Stimulated activated CD4-positive, alpha-beta T cell treated with anti-CD3 and anti-CD28 coated beads, Interleukin-2, amount 100 ng/mL, for 4 hours (primary cell): ENCODE data around the gene MDK.

ENCODE experiments used
- DNase-seq: peaks from one replicate; pipeline ENCODE4 v3.0.0-alpha.2; 2020; ENCODE audit warnings: low read depth

The MDK gene, protein sequence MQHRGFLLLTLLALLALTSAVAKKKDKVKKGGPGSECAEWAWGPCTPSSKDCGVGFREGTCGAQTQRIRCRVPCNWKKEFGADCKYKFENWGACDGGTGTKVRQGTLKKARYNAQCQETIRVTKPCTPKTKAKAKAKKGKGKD

DNA sequence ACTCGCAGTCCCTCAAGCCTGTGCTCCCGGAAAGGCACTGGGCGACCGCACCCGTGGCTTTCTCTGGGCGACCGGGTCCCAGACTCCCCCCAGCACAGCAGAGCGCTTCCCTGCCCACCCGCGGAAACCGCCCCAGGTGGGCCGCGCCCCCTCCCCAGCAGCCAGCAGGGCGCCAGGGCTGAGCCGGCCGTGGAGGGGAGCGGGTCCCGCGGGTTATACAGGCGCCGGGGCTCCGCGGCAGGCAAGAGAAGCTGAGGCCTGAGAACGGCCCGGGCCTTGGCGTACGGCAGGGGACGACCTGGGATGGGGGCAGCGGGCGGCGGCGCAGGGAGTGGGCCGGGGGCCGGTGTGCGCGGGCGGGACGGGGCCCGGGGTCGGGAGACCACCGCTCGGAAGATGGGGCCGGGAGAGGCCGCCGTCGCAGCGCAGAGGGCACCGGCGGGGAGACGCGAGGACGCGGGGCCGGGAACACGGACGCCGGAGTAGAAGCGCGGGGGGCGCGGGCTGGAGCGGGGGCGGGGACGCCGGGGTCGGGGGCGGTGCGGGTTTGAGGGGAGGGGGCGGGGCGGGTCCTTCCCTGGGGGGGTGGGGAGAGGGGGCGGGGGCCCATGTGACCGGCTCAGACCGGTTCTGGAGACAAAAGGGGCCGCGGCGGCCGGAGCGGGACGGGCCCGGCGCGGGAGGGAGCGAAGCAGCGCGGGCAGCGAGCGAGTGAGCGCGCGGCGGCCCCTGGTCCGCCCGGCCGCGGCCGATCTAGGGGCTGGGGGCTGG lies at the start of gene MDK:
Gene MDK, plus strand, starts transcription at position 622 of the 771 bp plus-strand sequence. CDS start 389 bp downstream, outside the sequence.
- no peak for DNase-seq

DNA sequence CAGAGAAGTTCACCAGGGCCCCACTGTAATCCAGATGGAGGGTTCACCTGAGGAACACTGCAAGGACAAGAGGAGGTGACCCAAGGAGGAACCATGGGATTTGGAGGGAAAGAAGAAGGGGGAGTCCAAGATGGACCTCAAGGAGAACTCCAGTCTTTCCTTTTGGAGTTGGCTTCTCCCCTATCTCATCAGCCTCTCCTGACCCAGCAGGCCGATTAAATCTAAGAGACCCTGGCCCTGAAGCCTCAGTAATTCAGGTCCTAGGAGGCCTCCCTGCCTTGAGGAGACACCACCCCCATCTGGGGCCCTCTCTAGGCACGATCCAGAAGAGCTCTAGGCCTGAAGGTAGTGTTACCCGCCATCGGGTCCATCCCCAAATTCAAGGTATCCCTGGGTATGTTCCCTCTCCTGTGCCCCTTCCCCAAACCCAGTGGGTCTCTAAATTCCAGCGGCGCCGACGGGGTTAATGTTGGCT lies 49.3 kb upstream of the MDK start:
- no peak for DNase-seq

DNA sequence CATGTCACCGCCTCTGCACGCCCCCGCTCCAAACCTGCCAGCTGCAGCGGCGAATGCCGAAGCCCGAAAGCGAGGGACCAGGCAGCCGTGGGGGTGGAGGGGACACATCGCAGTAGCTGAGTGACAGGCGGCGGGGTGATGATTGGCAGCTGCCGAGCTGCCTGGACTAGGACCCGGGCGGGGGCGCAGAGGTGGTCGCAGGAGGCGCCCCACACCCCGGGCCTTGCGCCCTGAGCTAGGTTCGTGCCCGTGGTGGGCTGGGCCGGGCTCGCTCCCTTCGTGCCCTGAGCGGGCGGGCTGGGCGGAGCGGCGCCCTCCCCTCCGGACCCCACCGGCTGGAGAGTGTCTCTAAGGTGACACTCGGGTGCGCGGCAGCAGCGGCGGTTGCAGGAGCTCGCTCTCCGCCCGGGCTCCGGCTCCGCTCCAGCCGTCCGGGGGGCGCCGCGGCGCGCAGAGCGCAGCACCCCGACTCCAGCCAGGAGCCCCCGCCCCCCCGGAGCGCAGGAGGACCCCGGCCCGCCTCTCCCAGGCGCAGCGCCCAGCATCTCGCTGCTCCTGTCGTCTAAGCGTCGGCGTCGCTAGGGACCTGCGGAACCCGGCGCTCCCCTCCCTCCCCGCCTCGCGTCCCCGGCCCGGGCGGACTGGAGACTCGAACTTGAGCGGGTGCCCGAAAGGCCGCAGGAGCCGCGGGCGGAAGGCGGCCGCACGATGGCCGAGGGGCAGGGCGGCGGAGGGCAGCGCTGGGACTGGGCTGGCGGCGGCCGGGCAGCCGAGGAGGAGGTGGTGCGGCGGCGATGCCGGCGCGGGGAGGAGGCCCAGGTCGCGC lies 48.7 kb upstream of the MDK start:
- peak; percentile 73 for DNase-seq

DNA sequence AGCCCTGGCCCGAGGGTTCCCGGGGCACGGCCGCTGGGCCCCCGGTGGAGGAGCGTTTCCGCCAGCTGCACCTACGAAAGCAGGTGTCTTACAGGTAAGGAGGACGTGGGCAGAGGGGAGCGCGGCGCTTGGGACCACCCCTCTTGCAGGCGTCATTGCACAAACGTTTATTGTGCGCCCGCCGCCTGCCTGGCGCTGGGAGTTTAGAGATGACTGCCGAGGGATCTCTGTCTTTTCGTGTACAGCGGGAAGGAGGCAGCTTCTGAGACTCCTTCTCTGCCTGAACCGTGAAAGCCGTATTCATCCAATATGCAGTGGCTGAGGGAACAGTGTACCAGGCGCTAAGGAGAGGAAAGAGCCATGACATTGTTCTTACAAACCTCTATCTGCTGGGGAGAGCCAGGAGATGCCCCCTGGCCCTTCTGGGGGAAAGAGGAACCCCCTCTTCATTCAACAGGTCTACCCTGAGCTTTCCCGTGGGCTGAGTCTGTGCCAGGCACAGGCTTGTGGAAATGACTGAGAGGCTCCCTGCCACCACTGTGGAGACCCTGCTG lies 48.0 kb upstream of the MDK start:
- no peak for DNase-seq

DNA sequence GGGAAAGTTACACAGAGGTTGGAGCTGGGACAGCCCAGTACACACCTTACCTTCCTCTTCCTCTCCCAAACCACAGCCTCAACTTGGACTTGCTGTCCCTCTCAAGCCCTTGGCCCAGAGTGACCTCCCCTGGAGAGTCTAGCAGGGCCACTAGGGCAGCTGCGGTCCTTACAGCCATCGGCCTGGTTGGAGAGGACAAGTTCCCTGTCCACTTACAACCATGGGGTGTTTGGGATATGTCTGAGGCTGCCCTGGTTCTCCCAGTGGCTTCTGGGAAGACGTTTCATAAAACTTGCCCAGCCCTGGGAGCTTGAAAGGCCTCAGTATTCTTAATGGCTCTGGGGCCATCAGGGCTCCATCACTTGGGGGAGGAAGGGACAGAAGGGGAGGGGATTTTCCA lies 47.3 kb upstream of the MDK start:
- no peak for DNase-seq

DNA sequence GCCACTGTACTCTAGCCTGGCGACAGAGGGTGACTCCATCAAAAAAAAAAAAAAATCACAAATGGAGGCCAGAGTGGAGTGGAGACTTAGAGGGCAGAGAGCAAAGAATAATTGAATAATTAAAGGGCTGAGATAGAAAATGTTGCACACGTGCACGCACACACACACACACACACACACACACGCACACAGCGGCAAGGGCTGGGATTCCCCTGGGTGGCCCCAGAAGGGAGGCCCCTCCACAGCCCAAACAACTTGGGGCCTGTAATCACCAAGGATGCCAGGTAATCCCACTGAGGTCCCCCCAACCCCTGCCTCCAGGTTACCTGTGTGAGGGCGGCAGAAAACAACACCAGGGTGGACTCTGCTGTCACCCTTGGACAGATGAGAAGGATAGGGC lies 46.2 kb upstream of the MDK start:
- no peak for DNase-seq

DNA sequence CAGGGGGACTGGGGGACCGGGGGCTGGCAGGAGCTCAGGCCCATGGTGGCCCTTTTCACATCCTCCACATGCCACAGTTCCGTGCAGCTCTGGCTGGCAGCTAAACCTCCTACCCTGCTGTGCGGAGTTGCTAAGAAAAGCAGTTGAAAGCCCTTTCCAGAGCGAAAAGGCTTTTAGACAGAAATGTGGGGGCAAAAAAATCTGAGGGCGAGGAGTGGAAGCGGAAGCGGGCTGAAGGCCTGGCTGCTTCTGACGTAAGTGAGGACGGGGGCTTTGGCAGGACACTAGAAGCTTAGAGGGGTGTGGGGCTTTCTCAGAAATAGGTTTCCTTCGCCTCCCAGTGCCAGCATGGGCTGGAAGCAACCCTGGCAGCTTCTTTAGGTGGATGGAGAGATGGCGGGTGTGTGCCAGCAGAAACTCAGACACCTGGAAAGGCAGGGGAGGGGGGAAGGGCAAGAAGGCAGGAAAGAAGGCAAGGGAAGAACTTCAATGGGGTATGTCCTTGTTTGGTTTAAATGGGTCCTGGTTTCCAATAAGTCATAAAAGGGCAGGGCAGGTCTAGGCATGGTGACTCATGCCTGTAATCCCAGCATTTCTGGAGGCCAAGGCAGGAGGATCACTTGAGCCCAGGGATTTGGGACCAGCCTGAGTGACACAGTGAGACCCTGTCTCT lies 45.4 kb upstream of the MDK start:
- no peak for DNase-seq

DNA sequence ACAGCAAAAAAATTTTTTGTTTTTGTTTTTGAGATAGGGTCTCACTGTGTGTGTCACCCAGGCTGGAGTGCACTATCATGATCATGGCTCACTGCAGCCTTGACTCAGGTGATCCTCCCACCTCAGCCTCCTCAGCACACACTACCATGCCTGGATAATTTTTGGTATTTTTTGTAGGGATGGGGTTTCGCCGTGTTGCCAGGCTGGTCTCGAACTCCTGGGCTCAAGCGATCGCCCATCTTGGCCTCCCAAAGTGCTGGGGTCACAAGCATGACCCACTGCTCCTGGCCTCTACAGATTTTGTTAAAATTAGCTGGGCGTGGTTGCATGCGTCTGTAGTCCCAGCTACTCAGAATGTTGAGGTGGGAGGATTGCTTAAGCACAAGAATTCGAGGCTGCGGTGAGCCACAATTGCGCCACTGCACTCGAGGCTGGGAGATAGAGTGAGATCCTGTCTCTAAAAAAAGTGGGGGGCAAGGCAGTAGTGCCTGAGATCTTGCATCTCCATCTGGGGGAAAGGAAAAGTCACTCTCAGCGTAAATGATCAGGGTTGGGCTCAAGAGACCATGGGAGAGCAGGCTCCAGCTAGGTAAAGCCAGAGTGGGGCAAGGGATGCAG lies 44.8 kb upstream of the MDK start:
- no peak for DNase-seq

DNA sequence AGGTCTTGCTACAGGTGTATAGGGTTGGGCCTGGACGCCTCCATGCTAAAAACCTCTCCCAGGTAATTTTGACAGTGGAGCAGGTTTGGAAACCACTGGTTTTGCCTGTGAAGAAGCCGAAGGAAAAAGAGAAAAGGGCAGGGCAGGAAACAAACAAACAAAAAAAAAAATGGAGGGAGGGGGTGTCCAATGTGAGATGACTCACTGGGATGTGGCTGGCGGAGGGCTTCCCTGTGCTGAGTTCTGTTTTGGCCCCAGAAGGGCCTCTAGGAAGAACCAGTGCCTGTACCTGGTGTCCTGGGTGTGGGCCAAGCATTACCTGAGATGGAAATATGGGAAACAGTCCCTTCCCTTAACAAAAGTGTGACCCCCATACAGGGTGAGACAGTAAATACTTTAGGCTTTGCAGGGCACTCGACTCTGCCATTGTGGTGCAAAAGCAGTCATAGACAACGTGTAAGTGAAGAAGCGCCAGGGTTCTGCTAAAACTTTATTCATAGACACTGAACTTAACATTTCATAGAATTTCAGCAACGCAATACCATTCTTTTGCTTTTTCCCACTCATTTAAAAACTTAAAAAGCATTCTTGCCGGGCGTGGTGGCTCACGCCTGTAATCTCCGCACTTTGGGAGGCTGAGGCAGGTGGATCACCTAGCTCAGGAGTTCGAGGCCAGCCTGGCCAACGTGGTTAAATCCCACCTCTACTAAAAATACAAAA lies 43.7 kb upstream of the MDK start:
- DNase-seq, result no peak

DNA sequence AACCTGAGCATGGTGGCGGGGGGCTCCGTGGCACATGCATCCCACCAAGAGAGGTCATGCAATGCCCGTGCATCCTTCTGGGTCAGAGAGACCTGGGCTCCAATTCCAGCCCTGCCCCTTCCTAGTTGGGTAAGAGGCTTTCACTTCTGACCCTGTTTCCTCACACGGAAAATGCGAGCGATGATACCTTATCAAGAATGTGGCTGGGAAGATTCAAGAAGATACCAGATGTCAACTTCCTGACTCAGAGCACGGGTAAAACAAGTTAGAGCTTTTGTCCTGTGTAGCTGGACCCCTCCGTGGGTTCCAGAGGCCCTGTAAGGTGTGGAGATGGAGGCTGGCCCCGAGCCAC lies 42.9 kb upstream of the MDK start:
- DNase-seq, result no peak

DNA sequence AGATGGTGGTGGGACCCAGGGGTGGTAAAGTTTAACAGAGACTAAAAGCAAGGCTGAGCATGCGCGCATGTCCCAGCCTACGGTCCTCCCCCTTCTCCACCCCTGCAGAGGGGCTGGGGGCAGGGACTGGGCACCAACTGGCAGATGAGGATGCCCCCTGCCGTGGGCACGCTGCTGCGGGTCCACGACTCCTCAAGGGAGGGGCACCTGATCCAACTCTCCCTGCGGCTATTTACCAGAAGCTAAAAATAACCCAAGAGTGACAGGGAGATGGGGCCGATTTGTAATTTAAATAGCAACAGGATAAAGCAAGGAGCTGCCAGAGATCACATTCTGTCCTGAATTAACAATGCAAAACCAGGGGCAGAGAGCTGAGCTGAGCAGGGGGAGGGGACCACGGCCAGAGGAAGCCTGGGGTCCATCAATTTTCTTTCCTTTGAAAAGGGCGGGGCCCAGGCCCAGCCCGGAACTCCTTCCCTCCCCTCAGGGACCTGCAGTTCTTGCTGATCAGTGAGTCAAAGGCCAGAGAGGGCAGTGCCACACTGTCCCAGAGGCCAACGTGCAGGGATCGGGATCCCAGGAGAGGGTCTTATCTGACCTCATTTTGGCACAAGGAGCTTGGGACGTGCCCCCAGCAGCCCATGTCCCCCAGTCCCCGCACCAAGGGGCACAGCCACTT lies 42.3 kb upstream of the MDK start:
- no peak for DNase-seq

DNA sequence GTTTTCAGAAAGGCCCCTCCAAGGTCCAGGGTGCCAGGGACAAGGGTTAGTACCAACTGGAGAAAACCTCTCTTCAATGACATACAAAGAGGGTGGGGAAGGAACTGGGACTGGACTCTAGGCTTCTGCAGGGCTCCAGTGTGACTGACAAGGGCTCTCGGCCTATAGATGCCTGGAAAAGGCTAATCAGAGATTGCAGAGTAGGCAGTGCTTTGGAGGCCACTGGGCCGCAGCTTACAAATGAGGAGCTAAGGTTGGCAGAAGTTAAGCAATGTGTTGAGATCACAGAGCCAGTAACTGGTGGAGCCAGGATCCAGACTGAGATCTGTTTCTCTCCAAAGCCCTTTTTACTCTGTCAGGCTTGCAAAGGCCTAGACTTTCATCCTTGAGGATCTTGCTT lies 41.7 kb upstream of the MDK start:
- no peak for DNase-seq

DNA sequence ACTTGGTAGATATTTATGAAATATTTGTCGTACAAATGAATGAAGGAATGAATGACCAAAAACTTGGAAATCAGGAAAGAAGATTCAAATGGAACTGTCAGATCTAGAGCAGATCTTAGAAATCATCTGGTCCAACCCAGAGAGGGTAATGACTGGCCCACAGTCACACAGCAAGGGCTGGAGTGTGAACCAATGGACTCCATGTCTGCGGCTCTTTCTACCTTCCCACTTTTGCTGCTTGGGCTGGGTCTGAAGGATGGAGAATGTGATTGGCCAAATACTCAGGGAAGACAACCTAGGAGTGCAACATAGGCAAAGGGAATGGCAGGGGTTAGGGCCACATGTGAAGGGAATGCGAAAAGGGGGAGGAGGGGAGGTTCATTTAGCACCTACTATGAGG lies 40.0 kb upstream of the MDK start:
- DNase-seq, result no peak

DNA sequence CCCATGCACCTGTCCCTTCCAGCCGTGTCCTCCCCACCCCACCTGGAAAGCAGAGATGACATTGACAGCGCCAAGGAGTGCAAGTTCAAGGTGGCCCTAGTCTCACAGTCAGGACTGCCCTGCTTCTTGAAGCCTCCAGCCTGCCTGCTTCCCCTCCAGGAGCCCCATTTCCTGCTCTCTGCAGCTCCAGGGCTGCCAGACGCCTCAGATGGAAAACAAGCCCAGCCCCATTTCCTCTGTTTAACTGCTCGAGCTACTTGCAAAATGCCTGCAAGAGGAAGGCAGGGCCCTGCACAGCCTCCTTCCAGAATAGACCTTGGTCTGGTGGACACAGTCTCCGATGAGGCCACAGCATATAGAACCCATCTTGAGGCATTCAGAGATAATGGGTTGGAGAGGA lies 39.2 kb upstream of the MDK start:
- DNase-seq, result no peak

DNA sequence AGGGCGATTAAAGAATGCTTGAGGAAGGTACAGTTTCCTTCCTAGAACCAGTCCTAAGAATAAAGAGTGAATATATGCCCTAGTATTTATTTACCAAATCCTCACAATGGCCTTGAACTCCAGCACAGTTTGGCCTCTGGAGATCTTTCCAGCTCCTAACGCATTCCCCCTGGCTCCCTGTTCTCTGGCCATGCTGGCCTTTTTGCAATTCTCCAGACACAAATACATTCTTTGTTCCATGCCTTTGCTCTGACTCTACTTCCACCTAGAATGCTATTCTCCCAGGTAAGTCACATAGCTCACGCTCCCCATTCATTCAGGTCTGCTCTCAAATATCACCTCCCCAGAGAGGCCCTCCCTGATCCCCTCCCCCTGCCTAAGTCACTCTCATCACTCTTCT lies 37.9 kb upstream of the MDK start:
- no peak for DNase-seq

DNA sequence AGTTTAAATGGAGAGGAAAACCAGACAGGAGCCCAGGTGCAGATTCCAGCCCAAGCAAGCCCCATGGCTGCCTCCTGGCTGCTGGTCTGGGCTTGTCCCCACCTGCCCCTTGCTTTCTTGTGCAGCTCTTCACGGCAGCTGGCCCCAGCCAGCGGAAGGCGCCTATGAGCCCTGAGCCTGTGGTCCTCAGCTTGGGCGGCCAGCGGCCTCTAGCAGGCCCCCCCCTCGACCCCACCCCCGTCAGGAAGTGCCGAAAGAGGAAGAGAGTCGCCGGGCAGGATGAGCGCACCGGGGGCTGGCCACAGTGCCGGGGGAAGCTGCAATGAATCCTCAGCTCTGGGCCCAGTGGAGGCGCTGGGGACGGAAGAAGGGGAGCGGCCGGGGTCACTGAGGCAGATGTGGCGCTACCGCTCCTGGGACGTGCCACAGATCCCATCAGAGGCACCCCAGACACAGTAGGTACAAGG lies 36.3 kb upstream of the MDK start:
- DNase-seq, result no peak

DNA sequence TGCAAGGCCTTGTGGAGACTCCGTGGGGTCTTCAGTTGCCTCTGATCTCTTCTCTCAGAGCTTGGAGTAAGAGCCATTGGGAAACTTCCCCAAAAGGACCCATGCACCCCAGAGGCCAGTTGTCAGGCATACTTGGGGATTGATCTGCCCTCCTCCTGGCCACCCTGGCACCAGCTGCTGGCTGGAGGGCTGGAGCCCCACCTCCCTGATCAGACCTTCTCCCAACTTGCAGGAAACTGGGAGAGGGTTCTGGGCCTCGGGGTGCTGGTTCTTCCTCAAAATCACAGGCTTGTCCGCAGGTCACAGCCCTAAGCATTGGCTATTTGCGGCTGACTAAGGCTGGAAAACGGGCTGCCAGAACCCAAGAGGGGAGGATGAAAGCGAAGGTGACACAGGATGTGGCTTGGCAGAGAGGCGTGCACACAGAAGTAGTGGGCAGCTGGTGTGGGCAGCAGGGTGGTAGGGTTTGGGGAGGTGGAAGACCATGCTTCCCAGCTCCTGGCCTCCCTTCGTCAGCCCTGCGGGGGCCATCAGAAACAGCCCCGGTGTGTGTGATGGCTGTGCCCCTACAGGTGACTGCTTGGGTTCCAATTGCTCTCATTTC lies 35.5 kb upstream of the MDK start:
- no peak for DNase-seq

DNA sequence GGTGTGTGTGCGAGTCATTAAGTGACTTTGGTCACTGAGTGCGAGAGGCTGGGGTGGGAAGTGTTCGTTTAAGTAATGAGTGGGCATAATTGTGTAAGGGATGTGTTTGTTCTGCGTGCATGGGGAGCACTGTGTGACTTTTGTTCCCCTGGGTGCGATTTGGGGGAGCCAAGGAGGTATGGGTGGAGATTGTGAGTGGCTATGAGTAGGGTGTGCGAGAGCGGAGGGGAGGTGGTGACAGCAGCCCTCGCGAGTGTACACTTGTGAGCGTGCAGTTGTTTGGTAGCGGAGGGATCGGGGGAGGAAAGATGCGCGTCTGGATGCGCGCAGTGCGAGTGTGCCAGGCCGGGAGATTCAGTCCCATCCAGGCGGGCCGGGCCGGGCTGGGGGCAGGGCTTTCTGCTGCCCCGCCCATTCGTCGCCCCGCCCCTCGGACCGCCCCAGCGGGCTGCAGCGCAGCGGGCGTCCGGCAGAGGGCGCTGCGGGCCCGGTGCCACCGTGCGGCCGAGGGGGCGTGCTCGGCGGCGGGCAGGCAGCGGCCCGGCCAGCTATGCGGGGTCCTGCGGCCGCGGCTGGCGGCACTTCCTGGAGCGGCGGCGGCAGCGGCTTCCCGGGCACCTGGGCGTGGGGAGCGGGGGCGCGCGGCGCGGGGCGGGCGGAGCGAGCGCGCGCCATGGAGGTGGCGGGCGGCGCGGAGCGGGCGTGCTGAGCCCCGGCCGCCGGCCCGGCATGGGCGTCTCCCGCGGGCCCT lies 34.4 kb upstream of the MDK start, which contains the start of gene DGKZ:
Gene DGKZ, plus strand, starts transcription at position 578 of the 751 bp plus-strand sequence. CDS start 197 bp downstream, outside the sequence.
- DNase-seq, result peak; percentile 79
